Cardiac fibroblast (primary cell): Measurements from ENCODE around the gene KYNU.
A peak's percentile ranks its signal among the peaks of the same experiment; 100 is the strongest.
"Not testable (repeated sequence)": the region's sequence is repeated elsewhere in the genome, so short reads cannot be mapped to it uniquely, and the experiment has no call there.

Source experiments
- DNase-seq, 2 donors: peaks; one replicate each; pipeline versions ENCODE4 v3.0.0 to v3.0.0-alpha.2; 2010; ENCODE audit warnings: low read depth in 2 of 2
- H3K4me3 ChIP-seq, 2 donors: replicated peaks in 1 of 2; 1 replicate in 1 of 2; 2 replicates in 1 of 2; pipeline ENCODE4 v1.5.1; 2011; ENCODE audit warnings: low read depth in 2 of 2, low read length in 2 of 2, mild to moderate bottlenecking in 2 of 2, moderate library complexity in 1 of 2
- CTCF ChIP-seq: IDR thresholded peaks from one replicate; pipeline ENCODE4 v1.5.1; 2011; ENCODE audit warnings: low read depth, mild to moderate bottlenecking, low read length, inconsistent platforms

The KYNU gene

GRCh38 chr2:143083636-143084035 lies 206.2 kb downstream of the KYNU start:
- no peak for TF ChIP-seq CTCF
- H3K4me3 ChIP-seq = no peak overlapping the region
- peak; percentile 68 to 88 for DNase-seq

- no peak for TF ChIP-seq CTCF
- H3K4me3 ChIP-seq = no peak overlapping the region
- DNase-seq = no peak
Measured at GRCh38 chr2:143084462-143084861, 207.0 kb downstream of the KYNU start.

GRCh38 chr2:143085125-143085784 lies 207.8 kb downstream of the KYNU start:
- DNase-seq = no peak
- TF ChIP-seq CTCF = no peak
- no peak overlapping the region for H3K4me3 ChIP-seq

GRCh38 chr2:143087033-143087432 lies 209.6 kb downstream of the KYNU start:
- no peak for TF ChIP-seq CTCF

GRCh38 chr2:143088388-143088787 lies 210.9 kb downstream of the KYNU start:
- no peak for DNase-seq
- H3K4me3 ChIP-seq = no peak overlapping the region
- TF ChIP-seq CTCF = no peak

More at GRCh38 chr2:143087033-143087432, 209.6 kb downstream of the KYNU start:
- no peak overlapping the region for H3K4me3 ChIP-seq
- no peak for DNase-seq

GRCh38 chr2:143089520-143089919 lies 212.1 kb downstream of the KYNU start:
- not testable (repeated sequence) for DNase-seq, H3K4me3 ChIP-seq
